GM11168 (cell line): ENCODE results near the gene SYNGAP1.
"Not testable (repeated sequence)": the region's sequence is repeated elsewhere in the genome, so short reads cannot be mapped to it uniquely, and the experiment has no call there.

Source experiments
- in situ Hi-C: fragments of 300-500 bp; cut with MboI; formaldehyde crosslinking; loops from one replicate; pipeline ENCODE4 v1.12.0; 2022; ENCODE audit warnings: low sequenced_read_pairs; ENCODE audit not compliant: unreplicated experiment

The SYNGAP1 gene

GRCh38 chr6:33419580-33420490 lies at the start of gene SYNGAP1:
TSS of gene SYNGAP1 (plus strand) at chr6:33420065. CDS start at chr6:33420265, 200 bp downstream.
- in situ Hi-C loops = no loop called here

- in situ Hi-C loops = not testable (repeated sequence)
Observed at GRCh38 chr6:33371901-33372300, 48.0 kb upstream of the SYNGAP1 start.

DNA sequence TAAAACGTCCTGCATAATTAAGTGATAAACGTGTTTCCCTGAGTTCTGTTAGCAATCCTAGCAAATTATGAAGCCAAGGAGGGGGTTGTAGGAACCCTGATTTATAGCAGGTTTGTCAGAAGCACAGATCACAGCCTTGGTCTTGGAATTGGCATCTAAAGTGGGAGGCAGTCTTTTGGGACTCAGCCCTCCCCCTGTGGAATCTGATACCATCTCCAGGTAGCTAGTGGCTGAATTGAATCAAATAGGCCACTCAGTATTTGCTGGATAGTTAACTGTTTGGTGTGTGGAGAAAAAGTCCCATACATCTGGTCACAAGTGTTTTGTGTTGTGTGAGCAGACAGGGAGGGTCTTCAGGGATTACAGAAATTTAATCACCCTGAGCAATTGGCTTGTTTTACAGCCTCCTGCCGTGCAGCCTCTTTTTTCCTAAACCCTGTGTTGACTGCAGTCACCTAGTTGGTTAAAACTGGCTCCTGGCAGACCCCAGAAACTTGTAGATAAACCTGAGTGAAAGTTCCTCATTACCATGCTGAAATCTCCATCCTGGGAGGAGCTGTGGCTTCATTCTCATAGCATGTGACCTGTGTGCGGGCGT lies 47.2 kb upstream of the SYNGAP1 start:
- in situ Hi-C loops = no loop called here

GRCh38 chr6:33373960-33374910 lies 45.6 kb upstream of the SYNGAP1 start:
- in situ Hi-C loops = no loop called here

- in situ Hi-C loops = no loop called here
Observed at GRCh38 chr6:33375143-33375671, 44.7 kb upstream of the SYNGAP1 start.

DNA sequence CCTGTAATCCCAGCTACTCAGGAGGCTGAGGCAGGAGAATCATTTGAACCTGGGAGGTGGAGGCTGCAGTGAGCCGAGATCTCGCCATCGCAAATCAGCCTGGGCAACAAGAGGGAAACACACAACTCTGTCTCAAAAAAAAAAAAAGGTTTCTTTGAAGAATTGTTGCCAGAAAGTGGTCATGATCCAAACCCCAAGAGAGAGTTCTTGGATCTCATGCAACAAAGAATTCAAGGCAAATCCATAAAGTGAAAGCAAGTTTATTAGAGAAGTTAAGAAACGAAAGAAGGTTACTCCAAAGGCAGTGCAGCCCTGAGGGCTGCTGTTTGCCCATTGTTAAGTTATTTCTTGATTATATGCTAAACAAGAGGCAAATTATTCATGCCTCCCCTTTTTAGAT lies 42.7 kb upstream of the SYNGAP1 start:
- in situ Hi-C loops = no loop called here

DNA sequence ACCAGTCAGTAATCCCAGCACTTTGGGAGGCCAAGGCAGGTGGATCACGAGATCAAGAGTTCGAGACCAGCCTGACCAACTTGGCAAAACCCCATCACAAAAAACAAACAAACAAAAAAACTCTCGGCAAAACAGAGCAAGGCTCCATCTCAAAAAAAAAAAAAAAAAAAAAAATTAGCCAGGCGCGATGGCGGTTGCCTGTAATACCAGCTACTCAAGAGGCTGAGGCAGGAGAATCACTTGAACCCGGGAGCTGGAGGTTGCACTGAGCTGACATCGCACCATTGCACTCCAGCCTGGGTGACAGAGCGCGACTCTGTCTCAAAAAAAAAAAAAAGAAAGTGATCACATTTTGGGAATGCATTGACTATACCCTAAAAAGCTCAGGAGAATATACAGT lies 40.7 kb upstream of the SYNGAP1 start:
- in situ Hi-C loops = not testable (repeated sequence)

DNA sequence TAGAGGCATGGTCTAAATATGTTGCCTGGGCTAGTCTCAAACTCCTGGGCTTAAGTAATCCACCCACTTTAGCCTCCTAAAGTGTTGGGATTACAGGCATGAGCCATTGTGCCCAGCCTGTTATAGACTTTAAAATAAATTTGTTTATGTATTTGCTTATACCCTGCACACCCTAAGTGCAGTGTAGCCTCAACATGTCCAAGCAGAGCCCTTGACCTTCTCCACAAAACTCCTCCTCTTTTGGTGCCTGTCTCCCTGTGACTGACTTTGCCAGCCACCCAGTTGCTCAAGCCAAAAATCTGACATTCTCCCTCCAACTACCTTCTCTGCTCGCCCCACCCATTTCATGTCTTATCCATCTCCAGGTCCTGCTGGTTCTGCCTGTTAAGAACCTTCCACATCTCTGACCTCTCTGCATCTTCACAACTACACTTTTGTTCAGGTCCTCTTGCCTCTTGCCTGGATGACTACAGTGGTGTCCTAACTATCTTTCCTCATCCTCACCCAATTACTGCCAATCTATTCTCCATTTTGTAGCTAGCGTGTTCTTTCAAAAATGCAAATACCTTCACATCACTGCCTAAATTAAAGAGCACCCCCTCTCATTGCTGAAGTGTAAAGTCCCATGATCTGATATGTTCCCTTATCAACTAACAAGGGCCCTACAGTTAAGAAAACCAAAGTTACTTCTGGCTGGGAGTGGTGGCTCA lies 39.4 kb upstream of the SYNGAP1 start:
- in situ Hi-C loops = loop anchor here (5.0 kb wide), 1 partner anchor 33 kb away; no protein-coding TSS in a partner anchor

GRCh38 chr6:33383427-33384185 lies 36.3 kb upstream of the SYNGAP1 start:
- in situ Hi-C loops = loop anchor here (5.0 kb wide), 1 partner anchor 36 kb away; no protein-coding TSS in a partner anchor

- in situ Hi-C loops = loop anchor here (5.0 kb wide), 1 partner anchor 37 kb away; no protein-coding TSS in a partner anchor
Observed at GRCh38 chr6:33384581-33385020, 35.3 kb upstream of the SYNGAP1 start.

GRCh38 chr6:33390173-33390572 lies 29.7 kb upstream of the SYNGAP1 start:
- in situ Hi-C loops = no loop called here

DNA sequence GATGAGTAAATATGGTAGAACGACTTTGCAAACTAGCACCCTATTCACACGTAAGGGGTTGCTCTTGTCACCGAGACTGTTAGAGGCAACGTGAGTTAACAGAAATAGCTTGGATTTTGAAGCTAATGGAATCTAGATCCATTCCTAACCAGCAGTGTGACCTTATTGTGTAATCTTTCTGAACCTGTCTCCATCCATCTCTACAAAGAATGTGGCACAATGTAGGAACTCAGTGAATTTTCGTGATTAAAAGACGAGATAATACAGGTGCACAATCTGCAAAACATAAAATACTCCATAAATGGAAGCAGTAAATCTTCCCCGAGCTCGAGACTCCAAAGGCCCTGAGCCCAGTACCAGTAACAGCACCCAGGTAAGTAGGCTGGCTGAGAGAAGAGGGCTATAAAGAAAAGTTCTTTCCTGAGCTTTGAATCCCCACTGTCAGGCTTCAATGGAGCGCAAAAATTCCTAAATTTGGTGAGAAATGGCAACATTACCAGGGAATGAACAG lies 29.0 kb upstream of the SYNGAP1 start:
- in situ Hi-C loops = no loop called here

- in situ Hi-C loops = no loop called here
Observed at GRCh38 chr6:33391278-33391921, 28.5 kb upstream of the SYNGAP1 start, which contains the start of gene KIFC1. TSS of gene KIFC1 (plus strand) at chr6:33391823. CDS start at chr6:33391986, 163 bp downstream.

GRCh38 chr6:33391922-33392594 lies 27.8 kb upstream of the SYNGAP1 start:
- in situ Hi-C loops = no loop called here

DNA sequence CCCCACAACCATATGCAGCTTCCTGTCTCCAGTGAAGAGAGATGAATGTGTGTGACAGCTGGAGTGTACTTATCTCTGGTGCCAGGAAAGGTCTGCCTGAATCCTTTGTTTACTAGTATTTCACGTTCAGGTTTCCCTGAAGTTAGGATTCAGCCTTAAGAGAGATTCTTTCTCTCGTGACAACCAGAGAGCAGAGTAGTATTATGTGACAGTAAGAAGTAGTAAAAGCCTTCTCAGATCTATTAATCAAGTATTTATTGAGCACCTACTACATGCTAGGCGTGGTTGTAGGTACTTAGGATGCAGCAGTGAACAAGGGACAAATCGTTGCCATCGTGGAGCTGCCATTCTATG lies 27.3 kb upstream of the SYNGAP1 start:
- in situ Hi-C loops = no loop called here

DNA sequence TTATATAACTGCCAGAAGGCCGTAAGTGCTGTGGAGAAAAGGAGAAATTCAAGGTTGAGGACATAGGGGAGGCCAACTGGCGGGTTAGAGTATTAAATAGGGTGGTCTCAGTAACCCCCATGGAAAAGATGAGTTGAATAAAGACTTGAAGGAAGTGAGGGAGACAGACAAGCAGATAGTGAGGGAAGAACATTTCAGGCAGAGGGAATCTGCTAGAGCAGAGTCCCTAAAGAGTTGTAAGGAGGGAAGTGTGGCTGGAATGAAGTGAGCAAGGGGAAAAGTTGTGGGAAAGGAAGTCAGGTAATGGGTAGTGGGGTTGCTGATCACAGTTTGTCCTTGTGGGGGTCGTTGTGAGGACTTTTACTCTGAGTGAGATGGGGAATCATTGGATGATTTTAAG lies 26.9 kb upstream of the SYNGAP1 start:
- in situ Hi-C loops = no loop called here

- in situ Hi-C loops = no loop called here
Observed at GRCh38 chr6:33397541-33397940, 22.3 kb upstream of the SYNGAP1 start.
